HG03354 (cell line): Measurements from ENCODE around the gene CRYBA4.

Experiments
- ATAC-seq: cut with Tn5 transposase; IDR thresholded peaks from one replicate; pipeline ENCODE4 v1.9.1; 2021; ENCODE audit warnings: mild to moderate bottlenecking; ENCODE audit not compliant: unreplicated experiment, poor library complexity, severe bottlenecking

CRYBA4 gene

GRCh38 chr22:26618455-26618854 is 3.3 kb upstream of the CRYBA4 start:
- no peak for ATAC-seq

- ATAC-seq, result no peak
These were observed 2.3 kb upstream of the CRYBA4 start for GRCh38 chr22:26619510-26619909.

GRCh38 chr22:26620197-26620596 is 1.6 kb upstream of the CRYBA4 start:
- ATAC-seq, result no peak

- no peak for ATAC-seq
These were observed 2.2 kb downstream of the CRYBA4 start for GRCh38 chr22:26623984-26624383.

GRCh38 chr22:26624803-26625202 is 3.0 kb downstream of the CRYBA4 start:
- ATAC-seq, result no peak

- ATAC-seq, result no peak
These were observed 8.4 kb downstream of the CRYBA4 start for GRCh38 chr22:26629988-26630761.

GRCh38 chr22:26631282-26631681 is 9.5 kb downstream of the CRYBA4 start:
- ATAC-seq, result no peak

- no peak for ATAC-seq
These were observed 10.8 kb downstream of the CRYBA4 start for GRCh38 chr22:26632422-26633155.

- ATAC-seq, result no peak
These were observed 12.4 kb downstream of the CRYBA4 start for GRCh38 chr22:26634189-26634588.

GRCh38 chr22:26635117-26635516 is 13.4 kb downstream of the CRYBA4 start:
- no peak for ATAC-seq

GRCh38 chr22:26636296-26636695 is 14.5 kb downstream of the CRYBA4 start:
- no peak for ATAC-seq

- no peak for ATAC-seq
These were observed 21.0 kb downstream of the CRYBA4 start for GRCh38 chr22:26642465-26643417.

GRCh38 chr22:26643418-26644100 is 21.8 kb downstream of the CRYBA4 start:
- ATAC-seq, result no peak

GRCh38 chr22:26646158-26646557 is 24.4 kb downstream of the CRYBA4 start:
- ATAC-seq, result no peak

- no peak for ATAC-seq
These were observed 26.3 kb downstream of the CRYBA4 start for GRCh38 chr22:26648011-26648497.

GRCh38 chr22:26648528-26649388 is 27.0 kb downstream of the CRYBA4 start:
- ATAC-seq, result no peak

GRCh38 chr22:26650722-26651421 is 29.1 kb downstream of the CRYBA4 start:
- no peak for ATAC-seq

- no peak for ATAC-seq
These were observed 30.1 kb downstream of the CRYBA4 start for GRCh38 chr22:26651815-26652214.
